Activated naive CD8-positive, alpha-beta T cell treated with anti-CD3 and anti-CD28 coated beads, Interleukin-2, amount 10 ng/mL, durations not matched to agents 7 days and 5 days (primary cell): ENCODE data around the gene STARD13. TPM values are rescaled to one million over a fixed set of nuclear protein-coding genes. Genes with fewer than 3 reads are reported as not detected.
A peak's percentile ranks its signal among the peaks of the same experiment; 100 is the strongest.

Source experiments
- ATAC-seq: fragments of 150-1000 bp; cut with Tn5 transposase; one replicate; pipeline ENCODE4 v1.10.0; 2021; ENCODE audit warnings: low read depth, moderate library complexity
- POLR2A ChIA-PET: fragments of 350-600 bp; sonication (Branson Sonifier 250); formaldehyde crosslinking; loops from one replicate; lab custom pipeline; 2021; ENCODE audit warnings: antibody characterized with exemption; lab: Charles Lee
- DNase-seq: peaks from one replicate; pipeline ENCODE4 v3.0.0; 2021
- H3K27ac Mint-ChIP-seq: one replicate; pipeline ENCODE4 v1.8.0; 2022; ENCODE audit warnings: mild to moderate bottlenecking, mixed read lengths
- H3K27me3 Mint-ChIP-seq: one replicate; pipeline ENCODE4 v1.8.0; 2022; ENCODE audit warnings: mild to moderate bottlenecking, moderate library complexity, mixed read lengths
- H3K36me3 Mint-ChIP-seq: one replicate; pipeline ENCODE4 v1.8.0; 2021; ENCODE audit warnings: mild to moderate bottlenecking, mixed read lengths
- H3K4me1 Mint-ChIP-seq: one replicate; pipeline ENCODE4 v1.8.0; 2021; ENCODE audit warnings: mixed read lengths
- H3K4me3 Mint-ChIP-seq: one replicate; pipeline ENCODE4 v1.8.0; 2022; ENCODE audit warnings: mild to moderate bottlenecking, moderate library complexity, mixed read lengths
- H3K9me3 Mint-ChIP-seq: one replicate; pipeline ENCODE4 v1.8.0; 2021; ENCODE audit warnings: mixed read lengths
- total RNA-seq, 2 experiments: library from RNA; stranded (reverse); gene quantifications; one replicate each; pipeline ENCODE4 v1.2.3, GENCODE V29; 2021

The STARD13 gene
- total RNA-seq, 2 experiments from 2014 or later: 0.17 to 0.33 TPM

GRCh38 chr13:33296793-33297425 is 11.4 kb upstream of the STARD13 start:
- ATAC-seq: no peak
- H3K27me3 Mint-ChIP-seq: peaks cover 6% of the 10 kb centered on the region
- no peaks in the 10 kb centered on the region for H3K36me3 Mint-ChIP-seq
- POLR2A ChIA-PET: no interaction called here
- H3K9me3 Mint-ChIP-seq: no peaks in the 10 kb centered on the region
- H3K27ac Mint-ChIP-seq: no peak overlapping the region
- H3K4me1 Mint-ChIP-seq: peaks cover 1% of the 10 kb centered on the region
- no peak overlapping the region for H3K4me3 Mint-ChIP-seq
- no peak for DNase-seq

GRCh38 chr13:33292712-33293111 is 7.2 kb upstream of the STARD13 start:
- DNase-seq: no peak
- POLR2A ChIA-PET: no interaction called here
- Mint-ChIP-seq H3K27ac (no peak overlapping the region), H3K4me1 (peaks cover 1% of the 10 kb centered on the region), H3K9me3 (no peaks in the 10 kb centered on the region), H3K36me3 (no peaks in the 10 kb centered on the region), H3K4me3 (no peak overlapping the region), H3K27me3 (peaks cover 6% of the 10 kb centered on the region)
- ATAC-seq: no peak

GRCh38 chr13:33290421-33290965 is 4.9 kb upstream of the STARD13 start:
- Mint-ChIP-seq H3K4me1 (peaks cover 11% of the 10 kb centered on the region), H3K27me3 (peaks cover 24% of the 10 kb centered on the region), H3K27ac (no peak overlapping the region), H3K4me3 (no peak overlapping the region), H3K36me3 (no peaks in the 10 kb centered on the region), H3K9me3 (no peaks in the 10 kb centered on the region)
- DNase-seq (no peak), ATAC-seq (no peak)
- POLR2A ChIA-PET: no interaction called here

GRCh38 chr13:33289966-33290365 is 4.4 kb upstream of the STARD13 start:
- no peak overlapping the region for H3K27ac Mint-ChIP-seq
- no peak for DNase-seq

GRCh38 chr13:33287142-33287882 is 1.8 kb upstream of the STARD13 start:
- no peaks in the 10 kb centered on the region for H3K9me3 Mint-ChIP-seq
- H3K27ac Mint-ChIP-seq: no peak overlapping the region
- no peaks in the 10 kb centered on the region for H3K36me3 Mint-ChIP-seq
- POLR2A ChIA-PET: no interaction called here
- peaks cover 14% of the 10 kb centered on the region for H3K4me1 Mint-ChIP-seq
- no peak for DNase-seq
- ATAC-seq: no peak
- peaks cover 39% of the 10 kb centered on the region for H3K27me3 Mint-ChIP-seq
- no peak overlapping the region for H3K4me3 Mint-ChIP-seq

More at GRCh38 chr13:33289966-33290365, 4.4 kb upstream of the STARD13 start:
- POLR2A ChIA-PET: no interaction called here
- ATAC-seq: no peak
- Mint-ChIP-seq H3K27me3 (peaks cover 29% of the 10 kb centered on the region), H3K36me3 (no peaks in the 10 kb centered on the region), H3K4me3 (no peak overlapping the region), H3K9me3 (no peaks in the 10 kb centered on the region), H3K4me1 (peaks cover 15% of the 10 kb centered on the region)

GRCh38 chr13:33286128-33286527 is 573 bp upstream of the STARD13 start:
- peaks cover 39% of the 10 kb centered on the region for H3K27me3 Mint-ChIP-seq
- peak overlapping the region; percentile 78 for H3K4me3 Mint-ChIP-seq
- no peak for DNase-seq
- H3K4me1 Mint-ChIP-seq: peaks cover 14% of the 10 kb centered on the region
- no peak for ATAC-seq
- POLR2A ChIA-PET: no interaction called here
- H3K27ac Mint-ChIP-seq: no peak overlapping the region
- H3K9me3 Mint-ChIP-seq: no peaks in the 10 kb centered on the region
- H3K36me3 Mint-ChIP-seq: no peaks in the 10 kb centered on the region

GRCh38 chr13:33284916-33285315 is 639 bp downstream of the STARD13 start:
- Mint-ChIP-seq H3K36me3 (no peaks in the 10 kb centered on the region), H3K4me3 (peak overlapping the region; percentile 78), H3K4me1 (peaks cover 14% of the 10 kb centered on the region), H3K27me3 (peaks cover 37% of the 10 kb centered on the region), H3K9me3 (no peaks in the 10 kb centered on the region), H3K27ac (no peak overlapping the region)
- DNase-seq: no peak
- ATAC-seq: no peak
- POLR2A ChIA-PET: no interaction called here

- Mint-ChIP-seq H3K9me3 (no peaks in the 10 kb centered on the region), H3K27ac (no peak overlapping the region), H3K36me3 (no peaks in the 10 kb centered on the region), H3K27me3 (peaks cover 37% of the 10 kb centered on the region), H3K4me1 (peaks cover 14% of the 10 kb centered on the region), H3K4me3 (no peak overlapping the region)
- POLR2A ChIA-PET: no interaction called here
- DNase-seq (no peak), ATAC-seq (no peak)
These were observed 1.5 kb downstream of the STARD13 start for GRCh38 chr13:33284031-33284430.

- Mint-ChIP-seq H3K27me3 (peaks cover 37% of the 10 kb centered on the region), H3K27ac (no peak overlapping the region)
These were observed 2.2 kb downstream of the STARD13 start for GRCh38 chr13:33283195-33283911.

GRCh38 chr13:33281951-33282595 is 3.5 kb downstream of the STARD13 start:
- POLR2A ChIA-PET: no interaction called here
- DNase-seq: no peak
- no peaks in the 10 kb centered on the region for H3K9me3 Mint-ChIP-seq
- H3K27me3 Mint-ChIP-seq: peaks cover 34% of the 10 kb centered on the region
- peaks cover 14% of the 10 kb centered on the region for H3K4me1 Mint-ChIP-seq
- H3K36me3 Mint-ChIP-seq: no peaks in the 10 kb centered on the region
- no peak for ATAC-seq
- H3K4me3 Mint-ChIP-seq: no peak overlapping the region
- no peak overlapping the region for H3K27ac Mint-ChIP-seq

More at GRCh38 chr13:33283195-33283911, 2.2 kb downstream of the STARD13 start:
- ATAC-seq (no peak), DNase-seq (no peak)
- no peaks in the 10 kb centered on the region for H3K9me3 Mint-ChIP-seq
- H3K4me1 Mint-ChIP-seq: peaks cover 14% of the 10 kb centered on the region
- POLR2A ChIA-PET: no interaction called here
- no peaks in the 10 kb centered on the region for H3K36me3 Mint-ChIP-seq
- H3K4me3 Mint-ChIP-seq: no peak overlapping the region

- DNase-seq (no peak), ATAC-seq (no peak)
- Mint-ChIP-seq H3K36me3 (no peaks in the 10 kb centered on the region), H3K4me3 (no peak overlapping the region), H3K9me3 (no peaks in the 10 kb centered on the region), H3K4me1 (peaks cover 9% of the 10 kb centered on the region), H3K27me3 (peaks cover 27% of the 10 kb centered on the region), H3K27ac (no peak overlapping the region)
- POLR2A ChIA-PET: no interaction called here
These were observed 4.6 kb downstream of the STARD13 start for GRCh38 chr13:33280923-33281322.

- H3K36me3 Mint-ChIP-seq: no peaks in the 10 kb centered on the region
- peaks cover 22% of the 10 kb centered on the region for H3K27me3 Mint-ChIP-seq
- H3K9me3 Mint-ChIP-seq: no peaks in the 10 kb centered on the region
- ATAC-seq (no peak), DNase-seq (no peak)
- POLR2A ChIA-PET: no interaction called here
- no peak overlapping the region for H3K27ac Mint-ChIP-seq
- peaks cover 4% of the 10 kb centered on the region for H3K4me1 Mint-ChIP-seq
- H3K4me3 Mint-ChIP-seq: no peak overlapping the region
These were observed 5.2 kb downstream of the STARD13 start for GRCh38 chr13:33280279-33280905.
